MCF 10A (cell line): ENCODE results near the gene OAT. TPM values are rescaled to one million over a fixed set of nuclear protein-coding genes. Genes with fewer than 3 reads are reported as not detected.
A peak's percentile ranks its signal among the peaks of the same experiment; 100 is the strongest.
"Not testable (repeated sequence)": the region's sequence is repeated elsewhere in the genome, so short reads cannot be mapped to it uniquely, and the experiment has no call there.

ENCODE experiments used
- BruUV-seq: library from RNA; stranded (reverse); fragments of 400-500 nt; replicated peaks from 2 replicates; lab custom pipeline; 2021; lab: Mats Ljungman, UMichigan
- CTCF ChIA-PET: fragments of 300-600 bp; sonication (Branson Sonifier 250); formaldehyde crosslinking; extraction: SDS; loops from one replicate; lab custom pipeline; 2021; ENCODE audit warnings: antibody characterized with exemption, inconsistent platforms; lab: Yijun Ruan, JAX
- POLR2A ChIA-PET: fragments of 300-600, 350-650 bp; sonication (Branson Sonifier 250); formaldehyde crosslinking; extraction: SDS; loops from one replicate; lab custom pipeline; 2020; ENCODE audit warnings: antibody characterized with exemption, inconsistent platforms; lab: Yijun Ruan, JAX
- DNase-seq: peaks from one replicate; pipeline ENCODE4 v3.0.0-alpha.2; 2018; ENCODE audit not compliant: unreplicated experiment
- H3K27ac Mint-ChIP-seq: one replicate; pipeline ENCODE4 v1.8.0; 2022; ENCODE audit warnings: mild to moderate bottlenecking, low read depth, mixed read lengths; ENCODE audit not compliant: unreplicated experiment
- H3K27me3 Mint-ChIP-seq: one replicate; pipeline ENCODE4 v1.8.0; 2022; ENCODE audit warnings: mixed read lengths; ENCODE audit not compliant: insufficient read depth, unreplicated experiment
- H3K36me3 Mint-ChIP-seq: one replicate; pipeline ENCODE4 v1.8.0; 2022; ENCODE audit warnings: mild to moderate bottlenecking, moderate library complexity, mixed read lengths; ENCODE audit not compliant: insufficient read depth, unreplicated experiment
- H3K4me1 Mint-ChIP-seq: one replicate; pipeline ENCODE4 v1.8.0; 2022; ENCODE audit warnings: mixed read lengths; ENCODE audit not compliant: insufficient read depth, unreplicated experiment
- H3K4me3 Mint-ChIP-seq: one replicate; pipeline ENCODE4 v1.8.0; 2022; ENCODE audit warnings: mild to moderate bottlenecking, moderate library complexity, mixed read lengths; ENCODE audit not compliant: unreplicated experiment
- H3K9me3 Mint-ChIP-seq: one replicate; pipeline ENCODE4 v1.8.0; 2022; ENCODE audit warnings: mixed read lengths; ENCODE audit not compliant: unreplicated experiment
- CTCF ChIP-seq: fragments of 200-600 bp; IDR thresholded peaks from one replicate; pipeline ENCODE4 v1.8.0; 2022; ENCODE audit warnings: antibody characterized with exemption, mild to moderate bottlenecking; ENCODE audit not compliant: unreplicated experiment
- intact Hi-C: fragments of 100-400 bp; cut with micrococcal nuclease; formaldehyde crosslinking; loops from 2 replicates; pipeline ENCODE4 v1.14.1; 2022
- total RNA-seq: library from RNA; stranded (reverse); gene quantifications from 2 replicates; pipeline ENCODE4 v1.2.3, GENCODE V29; 2022

OAT gene
- total RNA-seq, 1 experiment from 2014 or later = 68.1 TPM

DNA sequence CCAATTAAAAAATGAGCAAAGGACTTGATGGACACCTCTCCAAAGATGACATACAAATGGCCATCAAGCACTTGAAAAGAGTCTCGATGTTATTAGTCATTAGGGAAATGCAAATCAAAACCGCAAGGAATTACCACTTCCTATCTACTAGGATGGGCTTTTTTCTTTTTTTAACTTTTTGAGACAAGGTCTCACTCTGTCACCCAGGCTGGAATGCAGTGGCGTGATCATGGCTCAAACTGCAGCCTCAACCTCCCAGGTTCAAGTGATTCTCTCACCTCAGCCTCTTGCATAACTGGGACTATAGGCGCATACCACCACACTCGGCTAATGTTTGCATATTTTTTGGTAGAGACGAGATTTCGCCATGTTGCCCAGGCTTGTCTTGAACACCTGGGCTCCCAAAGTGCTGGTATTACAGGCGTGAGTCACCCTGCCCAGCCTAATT lies 17.5 kb upstream of the OAT start:
- TF ChIP-seq CTCF = no peak
- no TSS peak for BruUV-seq
- no peaks in the 10 kb centered on the region for H3K9me3 Mint-ChIP-seq

DNA sequence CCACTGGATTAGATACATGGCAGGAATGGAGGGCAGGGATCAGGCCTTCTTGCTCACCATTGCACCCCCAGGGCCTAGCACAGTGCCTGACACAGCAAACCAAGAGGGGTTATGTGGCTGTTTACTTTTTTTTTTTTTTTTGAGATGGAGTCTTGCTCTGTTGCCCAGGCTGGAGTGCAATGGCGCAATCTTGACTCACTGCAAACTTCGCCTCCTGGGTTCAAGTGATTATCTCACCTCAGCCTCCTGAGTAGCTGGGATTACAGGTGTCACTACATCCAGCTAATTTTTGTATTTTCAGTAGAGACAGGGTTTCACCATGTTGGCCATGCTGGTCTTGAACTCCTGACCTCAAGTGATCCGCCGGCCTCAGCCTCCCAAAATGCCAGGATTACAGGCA lies 17.0 kb upstream of the OAT start:
- CTCF ChIA-PET = interaction anchor here (0.6 to 1.0 kb wide), 2 partner anchors 16 to 37 kb away, joined by 3 read pairs; no protein-coding TSS in a partner anchor
- H3K4me1 Mint-ChIP-seq, H3K27ac Mint-ChIP-seq, H3K27me3 Mint-ChIP-seq, H3K9me3 Mint-ChIP-seq, H3K36me3 Mint-ChIP-seq, H3K4me3 Mint-ChIP-seq, BruUV-seq, intact Hi-C loops, DNase-seq: not testable (repeated sequence)
- POLR2A ChIA-PET = interaction anchor here (0.8 to 1.0 kb wide), 2 partner anchors 17 to 26 kb away, joined by 3 read pairs; partner anchors contain the start of genes LHPP and OAT

More for the DNA sequence above, 17.5 kb upstream of the OAT start:
- ChIA-PET POLR2A (no interaction called here), CTCF (interaction anchor here (0.6 to 1.0 kb wide), 2 partner anchors 17 to 36 kb away, joined by 3 read pairs; no protein-coding TSS in a partner anchor)
- peak; percentile 87 for DNase-seq
- H3K27ac Mint-ChIP-seq = peak overlapping the region; percentile 19
- intact Hi-C loops = no loop called here
- no peaks in the 10 kb centered on the region for H3K36me3 Mint-ChIP-seq
- H3K27me3 Mint-ChIP-seq = no peaks in the 10 kb centered on the region
- no peak overlapping the region for H3K4me3 Mint-ChIP-seq
- peaks cover 9% of the 10 kb centered on the region for H3K4me1 Mint-ChIP-seq

DNA sequence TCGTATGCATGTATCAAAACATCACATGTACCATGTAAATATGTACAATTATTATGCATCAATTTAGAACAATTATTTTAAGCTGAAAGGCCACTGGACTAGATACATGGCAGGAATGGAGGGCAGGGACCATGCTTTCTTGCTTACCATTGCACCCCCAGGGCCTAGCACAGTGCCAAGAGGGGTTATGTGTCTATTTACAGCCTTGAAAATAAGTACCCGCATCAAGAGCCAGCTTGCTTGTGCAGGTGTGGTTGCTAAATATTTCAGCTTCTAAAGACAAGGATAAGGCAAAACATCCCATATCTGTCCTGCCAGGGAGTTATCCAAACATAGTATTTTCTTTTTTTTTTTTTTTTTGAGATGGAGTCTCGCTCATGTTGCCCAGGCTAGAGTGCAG lies 14.7 kb upstream of the OAT start:
- no TSS peak for BruUV-seq

DNA sequence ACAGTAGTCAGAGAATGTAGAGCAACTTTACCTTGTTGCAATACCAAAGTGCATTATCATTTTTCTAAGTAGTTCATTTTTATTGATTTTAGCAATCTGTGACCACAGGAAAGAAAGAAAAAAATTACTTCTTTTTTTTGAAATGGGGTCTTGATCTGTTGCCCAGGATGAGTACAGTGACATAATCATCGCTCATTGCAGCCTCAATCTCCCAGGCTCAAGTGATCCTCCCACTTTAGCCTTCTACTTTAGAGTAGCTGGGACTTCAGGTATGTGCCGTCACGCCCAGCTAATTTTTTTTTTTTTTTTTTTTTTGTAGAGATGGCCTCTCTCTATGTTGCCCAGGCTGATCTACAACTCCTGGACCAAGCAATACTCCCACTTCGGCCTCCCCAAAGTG lies 11.4 kb upstream of the OAT start:
- no peak for TF ChIP-seq CTCF
- CTCF ChIA-PET = interaction anchor here (1.6 kb wide), 1 partner anchor 8 kb away, joined by 4 read pairs; no protein-coding TSS in a partner anchor

More for the DNA sequence above, 14.7 kb upstream of the OAT start:
- Mint-ChIP-seq H3K27ac (no peak overlapping the region), H3K27me3 (peaks cover 3% of the 10 kb centered on the region), H3K36me3 (no peaks in the 10 kb centered on the region), H3K4me1 (peaks cover 3% of the 10 kb centered on the region), H3K4me3 (no peak overlapping the region), H3K9me3 (no peaks in the 10 kb centered on the region)
- ChIA-PET POLR2A (no interaction called here), CTCF (interaction anchor here (0.6 to 1.5 kb wide), 3 partner anchors 16 to 410 kb away, joined by 3 to 5 read pairs (median 3); no protein-coding TSS in a partner anchor)
- no peak for DNase-seq
- TF ChIP-seq CTCF = no peak
- intact Hi-C loops = no loop called here

More for the DNA sequence above, 11.4 kb upstream of the OAT start:
- POLR2A ChIA-PET = interaction anchor here (1.2 to 1.6 kb wide), 2 partner anchors 11 to 12 kb away, joined by 3 read pairs; partner anchors contain the start of gene OAT
- H3K36me3 Mint-ChIP-seq = no peaks in the 10 kb centered on the region
- H3K4me1 Mint-ChIP-seq = peaks cover 5% of the 10 kb centered on the region
- H3K27ac Mint-ChIP-seq = no peak overlapping the region
- BruUV-seq = no TSS peak
- intact Hi-C loops = no loop called here
- H3K4me3 Mint-ChIP-seq = no peak overlapping the region
- no peaks in the 10 kb centered on the region for H3K9me3 Mint-ChIP-seq
- DNase-seq = no peak
- H3K27me3 Mint-ChIP-seq = peaks cover 12% of the 10 kb centered on the region
